ENCODE results near the gene PERM1.
"Not testable (repeated sequence)": the region's sequence is repeated elsewhere in the genome, so short reads cannot be mapped to it uniquely, and the experiment has no call there.

PERM1 gene

GRCh38 chr1:1014799-1015681 is 33.1 kb upstream of the PERM1 start:
- peak; percentile 41 for DNase-seq

GRCh38 chr1:1013922-1014648 is 32.2 kb upstream of the PERM1 start:
- no peak for DNase-seq

GRCh38 chr1:1013105-1013921 is 31.4 kb upstream of the PERM1 start, which contains the start of gene ISG15:
TSS of gene ISG15 (plus strand) at chr1:1013497. CDS start at chr1:1013574, 77 bp downstream.
- DNase-seq, result peak; percentile 38

- DNase-seq, result not testable (repeated sequence)
Measured at GRCh38 chr1:1012736-1013104, 30.8 kb upstream of the PERM1 start.

DNA sequence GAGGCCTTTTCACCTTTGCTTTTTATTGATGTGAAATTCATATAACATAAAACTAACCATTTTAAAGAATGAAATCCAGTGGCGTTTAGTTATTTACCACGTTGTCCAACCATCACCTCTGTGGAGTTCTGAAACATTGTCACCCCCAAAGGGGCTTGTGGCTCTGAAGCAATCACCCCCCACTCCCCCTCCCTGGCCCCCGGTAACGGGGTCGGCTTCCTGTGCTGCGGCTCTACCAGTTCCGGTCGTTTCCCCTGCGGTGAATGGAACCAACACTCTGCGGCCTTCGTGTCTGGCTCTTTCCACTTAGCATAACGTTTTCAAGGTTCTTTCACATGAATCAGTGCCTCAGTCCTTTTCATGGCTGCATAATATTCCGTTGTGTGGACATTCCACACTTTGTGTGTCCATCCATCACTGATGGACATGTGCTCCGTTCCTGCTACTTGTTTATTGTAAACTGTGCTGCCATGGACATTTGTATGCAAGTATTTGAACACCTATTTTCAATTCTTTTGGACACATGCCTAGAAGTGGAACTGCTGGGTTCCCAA is 29.6 kb upstream of the PERM1 start:
- no peak for DNase-seq

DNA sequence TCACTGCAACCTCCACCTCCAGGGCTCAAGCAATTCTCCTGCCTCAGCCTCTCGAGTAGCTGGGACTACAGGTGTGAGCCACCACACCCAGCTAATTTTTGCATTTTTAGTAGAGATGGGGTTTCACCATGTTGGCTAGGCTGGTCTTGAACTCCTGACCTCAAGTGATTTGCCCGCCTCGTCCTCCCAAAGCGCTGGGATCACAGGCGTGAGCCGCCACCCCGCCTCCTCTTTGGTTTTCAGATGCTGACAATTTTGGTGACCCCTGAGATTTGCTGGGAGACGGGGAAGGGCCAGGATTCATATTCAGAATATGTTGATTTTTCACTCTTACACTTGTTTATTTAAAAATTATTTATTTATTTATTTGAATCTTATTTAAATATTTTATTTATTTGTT is 28.2 kb upstream of the PERM1 start:
- DNase-seq, result not testable (repeated sequence)

GRCh38 chr1:1006305-1007159 is 24.6 kb upstream of the PERM1 start:
- DNase-seq, result no peak

DNA sequence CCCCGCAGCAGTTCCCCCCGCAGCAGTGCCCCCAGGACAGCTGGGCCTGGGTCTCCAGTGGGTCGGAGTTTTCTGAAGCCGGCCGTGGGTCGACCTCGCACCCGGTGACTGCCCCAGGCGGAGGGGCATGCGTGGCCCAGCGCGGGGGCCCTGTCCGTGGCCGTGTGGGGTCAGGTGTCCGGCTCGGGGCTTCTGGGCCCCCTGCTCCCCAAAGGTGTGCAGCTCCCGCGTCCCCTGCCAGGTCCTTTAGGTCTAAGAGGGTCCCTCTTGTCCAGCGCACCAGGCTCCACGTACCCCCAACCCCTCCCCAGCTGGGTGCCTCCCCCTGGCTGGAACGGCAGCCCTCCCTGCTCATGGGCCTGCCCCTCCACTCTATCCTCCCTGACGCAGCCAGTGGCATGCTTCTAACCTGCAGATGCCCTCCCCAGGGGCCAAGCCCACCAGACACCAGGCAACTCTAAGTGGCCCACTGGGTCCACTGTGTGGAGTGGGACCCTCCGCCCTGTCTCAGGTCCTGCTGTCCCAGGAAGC is 23.9 kb upstream of the PERM1 start:
- DNase-seq, result no peak

DNA sequence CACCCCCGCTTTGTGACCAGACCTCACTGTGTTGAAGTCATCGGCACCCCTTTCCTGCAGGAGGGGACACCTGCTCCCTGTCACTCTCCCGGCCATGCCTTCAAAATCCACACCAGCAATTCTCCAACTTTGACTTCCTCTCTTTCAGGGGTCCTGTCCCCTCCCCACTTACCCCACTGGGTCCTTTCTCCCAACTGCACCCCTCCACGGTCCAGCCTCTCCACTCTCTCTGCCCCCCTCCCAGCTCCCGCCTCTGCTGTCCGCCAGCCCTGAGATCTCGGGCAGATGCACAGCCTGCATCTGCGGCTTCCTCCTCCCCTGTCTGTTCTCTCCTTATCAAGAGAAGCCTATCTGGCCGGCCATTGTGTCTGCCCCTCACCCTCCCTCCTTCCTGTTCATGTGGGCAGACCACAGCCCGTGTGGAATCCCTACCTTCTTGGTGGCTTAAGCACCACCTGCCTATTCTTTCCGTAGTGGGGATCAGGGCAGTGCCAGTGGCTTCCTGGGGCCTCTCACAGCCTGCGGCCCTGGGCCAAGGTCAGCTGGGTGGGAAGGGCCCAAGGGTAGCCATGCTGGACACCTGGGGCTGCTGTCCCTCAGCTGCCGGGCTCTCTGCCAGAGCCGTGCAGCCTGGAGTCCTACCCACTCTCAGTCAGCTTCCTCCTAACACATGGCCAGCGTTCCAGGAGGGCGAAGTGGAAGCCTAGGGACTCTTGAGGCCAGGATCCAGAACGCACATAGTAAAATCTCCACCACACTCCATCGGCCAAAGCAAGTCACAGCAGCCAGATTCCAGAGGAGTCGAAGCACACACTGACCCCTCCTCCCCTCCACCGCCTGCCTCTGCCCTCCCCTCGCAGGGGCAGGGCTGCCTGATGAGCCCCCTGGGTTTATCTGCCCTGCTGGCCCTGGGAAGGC is 23.1 kb upstream of the PERM1 start:
- DNase-seq, result no peak

DNA sequence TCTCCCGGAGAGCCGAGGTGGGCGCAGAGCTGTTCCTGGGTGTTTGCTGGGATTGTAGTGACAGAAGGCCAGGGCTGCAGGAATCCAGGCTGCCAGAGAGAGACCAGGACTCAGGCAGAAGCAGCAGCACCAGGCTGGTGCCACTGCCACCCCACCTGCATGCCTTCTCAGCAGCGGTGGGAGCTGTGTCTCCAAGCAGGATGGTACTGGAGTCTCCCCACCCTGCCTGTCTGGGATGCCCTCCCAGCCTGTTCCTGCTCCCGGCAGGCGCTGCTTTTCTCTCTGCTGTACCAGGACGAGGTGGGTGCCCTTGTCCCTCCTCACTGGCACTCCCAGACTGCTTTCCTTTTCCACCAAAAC is 22.5 kb upstream of the PERM1 start:
- no peak for DNase-seq

GRCh38 chr1:1003618-1004419 is 21.9 kb upstream of the PERM1 start:
- DNase-seq, result no peak

GRCh38 chr1:1001057-1001783 is 19.3 kb upstream of the PERM1 start:
- DNase-seq, result no peak

- peak; percentile 83 for DNase-seq
Measured at GRCh38 chr1:1000357-1001056, 18.6 kb upstream of the PERM1 start.

DNA sequence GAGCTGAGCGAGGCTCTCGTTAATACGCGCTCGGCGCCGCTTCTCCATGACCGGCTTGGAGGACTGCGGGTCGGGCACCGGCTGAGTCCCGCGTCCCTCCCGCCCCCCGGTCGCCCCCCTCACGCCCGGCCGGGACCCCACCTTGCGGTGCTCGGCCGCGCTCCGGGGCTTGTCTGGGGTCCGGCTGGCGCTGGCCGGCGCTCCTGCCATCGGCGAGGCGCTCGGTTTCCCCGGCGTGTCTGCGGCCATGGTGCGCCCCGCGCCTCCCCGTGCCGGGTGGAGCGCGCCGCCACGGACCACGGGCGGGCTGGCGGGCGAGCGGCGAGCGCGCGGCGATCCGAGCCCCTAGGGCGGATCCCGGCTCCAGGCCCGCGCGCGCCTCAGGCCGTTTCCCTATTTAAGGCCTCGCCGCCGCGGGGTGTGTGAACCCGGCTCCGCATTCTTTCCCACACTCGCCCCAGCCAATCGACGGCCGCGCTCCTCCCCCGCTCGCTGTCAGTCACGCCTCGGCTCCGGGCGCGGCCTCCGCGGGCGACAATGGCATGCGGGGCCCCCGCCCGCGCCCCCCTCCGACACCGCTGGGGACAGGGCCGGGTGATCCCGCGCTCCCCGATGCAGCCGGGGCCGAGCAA is 17.9 kb upstream of the PERM1 start, which contains the start of gene HES4:
Gene HES4 (minus strand): TSS at position 373 of the 632 bp plus-strand sequence. CDS start 124 bp downstream, at position 249.
- DNase-seq, result peak; percentile 91

DNA sequence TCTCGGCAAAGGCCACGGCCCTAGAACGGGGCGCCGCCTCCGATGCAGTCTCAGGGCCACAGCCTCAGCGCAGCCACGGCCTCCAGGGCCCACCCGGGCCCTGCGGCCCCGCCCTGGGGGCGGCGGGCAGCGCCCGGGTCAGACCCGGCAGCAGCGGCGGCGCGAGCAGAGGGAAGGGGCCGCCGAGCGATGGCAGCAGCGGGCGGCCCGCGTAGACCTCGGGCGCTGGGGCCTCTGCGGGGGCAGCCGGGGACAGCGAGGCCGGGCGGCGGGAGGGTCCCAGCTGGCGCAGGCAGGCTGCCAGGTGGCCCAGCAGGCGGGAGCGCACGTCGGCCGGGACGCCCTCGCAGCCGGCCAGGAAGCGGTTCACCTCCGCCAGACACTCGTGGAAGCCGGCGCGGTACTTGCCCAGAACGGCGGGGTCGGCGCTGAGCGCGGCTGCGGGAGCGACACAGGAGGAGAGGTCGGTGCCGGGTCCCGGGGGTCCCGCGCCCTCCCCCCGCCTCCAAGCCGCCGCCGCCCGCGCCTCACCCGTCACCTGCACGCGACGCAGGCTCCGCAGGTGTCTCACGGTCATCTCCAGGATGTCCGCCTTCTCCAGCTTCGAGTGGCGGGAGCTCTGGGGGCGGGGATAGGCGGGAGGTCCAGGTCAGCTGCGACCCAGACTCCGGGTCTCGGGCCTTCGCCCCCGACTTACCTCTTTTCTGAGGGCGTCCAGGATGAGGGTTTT is 17.3 kb upstream of the PERM1 start:
- DNase-seq, result peak; percentile 65

DNA sequence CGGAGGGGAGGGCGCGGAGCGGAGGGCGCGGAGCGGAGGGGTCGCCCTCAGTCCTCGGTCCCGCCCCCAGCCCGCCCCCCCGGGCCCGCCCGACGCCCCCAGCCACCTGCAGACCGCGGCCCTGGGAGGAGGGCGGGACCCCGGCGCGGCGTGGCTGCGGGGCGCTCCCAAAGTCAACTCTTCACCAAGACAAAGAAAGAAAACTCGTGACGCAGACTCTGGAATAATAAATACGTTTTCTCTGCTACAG is 16.8 kb upstream of the PERM1 start:
- no peak for DNase-seq
